Neural cell (in vitro differentiated cells): ENCODE measurements around the gene SHISA2. TPM values are rescaled to one million over a fixed set of nuclear protein-coding genes. Genes with fewer than 3 reads are reported as not detected.

ENCODE experiments used
- H2AFZ ChIP-seq: fragments of 200-600, 300-800 bp; sonication (generic), shearing (Covaris generic); 2 replicates; pipeline ENCODE4 v1.6.0; 2014; ENCODE audit warnings: low read depth, mild to moderate bottlenecking, antibody characterized with exemption, low read length, moderate library complexity
- H3F3A ChIP-seq: fragments of 200-600 bp; shearing (Covaris generic); 2 replicates; pipeline ENCODE4 v1.6.1; 2016; ENCODE audit warnings: mild to moderate bottlenecking, moderate library complexity, mixed read lengths, antibody characterized with exemption, low read length; ENCODE audit not compliant: insufficient read depth, poor library complexity, severe bottlenecking
- H3K27ac ChIP-seq: fragments of 200-600, 300-800 bp; sonication (generic), shearing (Covaris generic); 2 replicates; pipeline ENCODE4 v1.5.1; 2014; ENCODE audit warnings: mild to moderate bottlenecking, low read length, moderate library complexity
- H3K27me3 ChIP-seq: fragments of 300-800, 200-600 bp; sonication (generic), shearing (Covaris generic); 2 replicates; pipeline ENCODE4 v1.6.0; 2014; ENCODE audit warnings: mild to moderate bottlenecking, low read depth, low read length, moderate library complexity; ENCODE audit not compliant: insufficient read depth
- H3K36me3 ChIP-seq: fragments of 300-800, 200-600 bp; sonication (generic), shearing (Covaris generic); 2 replicates; pipeline ENCODE4 v1.5.1; 2014; ENCODE audit warnings: mild to moderate bottlenecking, antibody characterized with exemption, low read length, moderate library complexity; ENCODE audit not compliant: insufficient read depth
- H3K4me2 ChIP-seq: fragments of 300-800, 200-600 bp; sonication (generic), shearing (Covaris generic); 2 replicates; pipeline ENCODE4 v1.6.0; 2014; ENCODE audit warnings: mild to moderate bottlenecking, low read length
- H3K4me3 ChIP-seq: fragments of 300-800, 200-600 bp; sonication (generic), shearing (Covaris generic); 2 replicates; pipeline ENCODE4 v1.5.1; 2014; ENCODE audit warnings: mild to moderate bottlenecking, low read length, moderate library complexity
- H3K79me2 ChIP-seq: fragments of 200-600 bp; shearing (Covaris generic); replicated peaks from 2 replicates; pipeline ENCODE4 v1.6.0; 2014; ENCODE audit warnings: mild to moderate bottlenecking, low read length, moderate library complexity; ENCODE audit not compliant: insufficient read depth
- H3K9ac ChIP-seq: fragments of 300-800, 200-600 bp; sonication (generic), shearing (Covaris generic); 2 replicates; pipeline ENCODE4 v1.6.1; 2016; ENCODE audit warnings: mild to moderate bottlenecking, low read length, mixed read lengths
- H3K9me2 ChIP-seq: fragments of 200-600 bp; shearing (Covaris generic); 2 replicates; pipeline ENCODE4 v1.6.1; 2016; ENCODE audit warnings: mild to moderate bottlenecking, low read length, mixed read lengths; ENCODE audit not compliant: insufficient read depth
- H3K9me3 ChIP-seq: fragments of 200-600, 300-800 bp; sonication (generic), shearing (Covaris generic); 2 replicates; pipeline ENCODE4 v1.6.1; 2016; ENCODE audit warnings: mild to moderate bottlenecking, mixed run types, low read length, moderate library complexity, mixed read lengths
- H4K20me1 ChIP-seq: fragments of 200-600 bp; shearing (Covaris generic); 2 replicates; pipeline ENCODE4 v1.6.1; 2016; ENCODE audit warnings: mild to moderate bottlenecking, mixed run types; ENCODE audit not compliant: insufficient read depth
- CTCF ChIP-seq: fragments of 450-650 bp; IDR thresholded peaks from 2 replicates; pipeline ENCODE4 v1.5.1; 2014; ENCODE audit warnings: antibody characterized with exemption, mild to moderate bottlenecking, moderate library complexity; ENCODE audit not compliant: poor library complexity, severe bottlenecking
- EP300 ChIP-seq: fragments of 450-650 bp; conservative IDR thresholded peaks from 2 replicates; pipeline ENCODE4 v1.6.1; 2014; ENCODE audit warnings: antibody characterized with exemption, mild to moderate bottlenecking, moderate library complexity; ENCODE audit not compliant: poor library complexity, severe bottlenecking
- EZH2 ChIP-seq: fragments of 200-600, 300-800 bp; shearing (Covaris generic), sonication (generic); IDR thresholded peaks from 2 replicates; pipeline ENCODE4 v1.6.1; 2014; ENCODE audit warnings: antibody characterized with exemption, low read length, borderline replicate concordance, mild to moderate bottlenecking; ENCODE audit not compliant: insufficient read depth, poor library complexity, severe bottlenecking
- MXI1 ChIP-seq: fragments of 450-650 bp; conservative IDR thresholded peaks from 2 replicates; pipeline ENCODE4 v1.6.1; 2014; ENCODE audit warnings: antibody characterized with exemption, mild to moderate bottlenecking; ENCODE audit not compliant: poor library complexity, severe bottlenecking
- POLR2AphosphoS5 ChIP-seq: IDR thresholded peaks from 2 replicates; pipeline ENCODE4 v1.6.1; 2012
- RAD21 ChIP-seq: fragments of 450-650 bp; conservative IDR thresholded peaks from 2 replicates; pipeline ENCODE4 v1.6.1; 2014; ENCODE audit warnings: antibody characterized with exemption, mild to moderate bottlenecking, moderate library complexity
- REST ChIP-seq: IDR thresholded peaks from 2 replicates; pipeline ENCODE4 v1.6.1; 2012; ENCODE audit warnings: borderline replicate concordance
- SMC3 ChIP-seq: fragments of 450-650 bp; conservative IDR thresholded peaks from 2 replicates; pipeline ENCODE4 v1.6.1; 2014; ENCODE audit warnings: antibody characterized with exemption, mild to moderate bottlenecking, moderate library complexity; ENCODE audit not compliant: poor library complexity
- TAF1 ChIP-seq: IDR thresholded peaks from 2 replicates; pipeline ENCODE4 v1.6.1; 2012; ENCODE audit warnings: low read depth
- polyA plus RNA-seq: library from polyadenylated mRNA; depleted of rRNA; stranded (reverse); fragments of >200 nt; gene quantifications from 2 replicates; pipeline ENCODE4 v1.2.3, GENCODE V29; 2014

The SHISA2 gene
- polyA plus RNA-seq, 1 donor from 2014 or later = 2.3 TPM

- H2AFZ ChIP-seq = no peak overlapping the region
- H3K27ac ChIP-seq = no peak overlapping the region
- H3K36me3 ChIP-seq = no peaks in the 10 kb centered on the region
- H3F3A ChIP-seq = no peaks in the 10 kb centered on the region
- no peak overlapping the region for H3K9ac ChIP-seq
- no peaks in the 10 kb centered on the region for H3K79me2 ChIP-seq
- TF ChIP-seq SMC3 = no peak
- TF ChIP-seq EZH2 = no peak
- no peak for TF ChIP-seq RAD21
- TF ChIP-seq MXI1 = no peak
- TF ChIP-seq REST = no peak
- no peak for TF ChIP-seq POLR2AphosphoS5
- TF ChIP-seq EP300 = no peak
- no peak for TF ChIP-seq CTCF
- TF ChIP-seq TAF1 = no peak
- peaks cover 3% of the 10 kb centered on the region for H3K9me3 ChIP-seq
- no peaks in the 10 kb centered on the region for H3K9me2 ChIP-seq
- H3K4me3 ChIP-seq = no peak overlapping the region
- H4K20me1 ChIP-seq = no peaks in the 10 kb centered on the region
- no peak overlapping the region for H3K4me2 ChIP-seq
- no peaks in the 10 kb centered on the region for H3K27me3 ChIP-seq
These were observed 15.4 kb downstream of the SHISA2 start for GRCh38 chr13:26036383-26036782.

GRCh38 chr13:26034018-26034417 lies 17.8 kb downstream of the SHISA2 start:
- H3K9me2 ChIP-seq = no peaks in the 10 kb centered on the region
- H3K9ac ChIP-seq = no peak overlapping the region
- peaks cover 3% of the 10 kb centered on the region for H3K9me3 ChIP-seq
- no peaks in the 10 kb centered on the region for H3K27me3 ChIP-seq
- H3F3A ChIP-seq = no peaks in the 10 kb centered on the region
- no peak for TF ChIP-seq CTCF
- TF ChIP-seq SMC3 = no peak
- TF ChIP-seq RAD21 = no peak
- no peak for TF ChIP-seq EP300
- TF ChIP-seq MXI1 = no peak
- no peak for TF ChIP-seq TAF1
- no peak for TF ChIP-seq REST
- no peak for TF ChIP-seq EZH2
- no peak for TF ChIP-seq POLR2AphosphoS5
- H2AFZ ChIP-seq = no peak overlapping the region
- H4K20me1 ChIP-seq = no peaks in the 10 kb centered on the region
- H3K4me2 ChIP-seq = no peak overlapping the region
- H3K36me3 ChIP-seq = no peaks in the 10 kb centered on the region
- no peaks in the 10 kb centered on the region for H3K79me2 ChIP-seq
- H3K27ac ChIP-seq = no peak overlapping the region
- H3K4me3 ChIP-seq = no peak overlapping the region
